ENCODE results near the gene TWF2. TPM values are rescaled to one million over a fixed set of nuclear protein-coding genes. Genes with fewer than 3 reads are reported as not detected.

The TWF2 gene
- total RNA-seq, 1 donor from 2014 or later, result 154 TPM

- TF ChIP-seq CTCF (conservative IDR thresholded peaks at IDR 0.05; ENCODE audit: low read depth, low read length), result no peak
- no peak for DNase-seq (ENCODE audit: low read depth)
- no peak overlapping the region for H3K4me3 ChIP-seq (ENCODE audit: low read depth, low read length)
Measured at GRCh38 chr3:52190294-52191074, 48.5 kb downstream of the TWF2 start.

- no peak for TF ChIP-seq CTCF (conservative IDR thresholded peaks at IDR 0.05; ENCODE audit: low read depth, low read length)
- no peak for DNase-seq (ENCODE audit: low read depth)
- no peak overlapping the region for H3K4me3 ChIP-seq (ENCODE audit: low read depth, low read length)
Measured at GRCh38 chr3:52188556-52188955, 50.4 kb downstream of the TWF2 start.

GRCh38 chr3:52186729-52187128 lies 52.2 kb downstream of the TWF2 start:
- no peak for DNase-seq (ENCODE audit: low read depth)
- H3K4me3 ChIP-seq (ENCODE audit: low read depth, low read length), result no peak overlapping the region
- TF ChIP-seq CTCF (conservative IDR thresholded peaks at IDR 0.05; ENCODE audit: low read depth, low read length), result no peak

- DNase-seq (ENCODE audit: low read depth), result no peak
- no peak for TF ChIP-seq CTCF (conservative IDR thresholded peaks at IDR 0.05; ENCODE audit: low read depth, low read length)
- no peak overlapping the region for H3K4me3 ChIP-seq (ENCODE audit: low read depth, low read length)
Measured at GRCh38 chr3:52185837-52186236, 53.1 kb downstream of the TWF2 start.

- no peak overlapping the region for H3K4me3 ChIP-seq (ENCODE audit: low read depth, low read length)
- no peak for TF ChIP-seq CTCF (conservative IDR thresholded peaks at IDR 0.05; ENCODE audit: low read depth, low read length)
- no peak for DNase-seq (ENCODE audit: low read depth)
Measured at GRCh38 chr3:52185311-52185710, 53.6 kb downstream of the TWF2 start.

GRCh38 chr3:52184690-52185089 lies 54.3 kb downstream of the TWF2 start:
- H3K4me3 ChIP-seq (ENCODE audit: low read depth, low read length), result no peak overlapping the region
- DNase-seq (ENCODE audit: low read depth), result no peak
- TF ChIP-seq CTCF (conservative IDR thresholded peaks at IDR 0.05; ENCODE audit: low read depth, low read length), result no peak
